Measurements from ENCODE around the gene OPRPN.

The OPRPN gene, protein sequence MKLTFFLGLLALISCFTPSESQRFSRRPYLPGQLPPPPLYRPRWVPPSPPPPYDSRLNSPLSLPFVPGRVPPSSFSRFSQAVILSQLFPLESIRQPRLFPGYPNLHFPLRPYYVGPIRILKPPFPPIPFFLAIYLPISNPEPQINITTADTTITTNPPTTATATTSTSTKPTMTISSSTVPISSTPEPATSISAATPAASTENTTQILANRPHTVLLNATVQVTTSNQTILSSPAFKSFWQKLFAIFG

DNA sequence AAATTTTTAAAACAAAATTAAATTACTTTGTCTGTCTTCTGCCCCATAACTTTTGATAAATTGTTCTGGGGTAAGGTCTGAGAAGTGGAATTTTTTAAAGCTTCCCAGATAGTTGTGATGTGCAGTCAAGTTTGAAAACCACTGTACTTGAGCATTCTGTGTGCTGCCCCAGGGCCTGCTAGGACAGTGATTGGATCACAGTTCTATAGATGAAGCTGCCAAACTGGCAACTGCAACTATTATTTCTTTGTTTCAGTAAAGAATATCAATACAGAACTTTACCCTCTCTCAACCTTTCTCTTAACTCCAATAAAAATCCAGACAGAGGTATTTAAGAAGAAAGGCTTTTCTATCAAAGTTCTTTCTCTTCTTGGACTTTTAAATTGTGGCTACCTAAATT, at the start of gene OPRPN:
OPRPN (plus strand) TSS at position 361 of the 400 bp plus-strand sequence. CDS start 1,346 bp downstream, outside the sequence.
- no peak for DNase-seq

DNA sequence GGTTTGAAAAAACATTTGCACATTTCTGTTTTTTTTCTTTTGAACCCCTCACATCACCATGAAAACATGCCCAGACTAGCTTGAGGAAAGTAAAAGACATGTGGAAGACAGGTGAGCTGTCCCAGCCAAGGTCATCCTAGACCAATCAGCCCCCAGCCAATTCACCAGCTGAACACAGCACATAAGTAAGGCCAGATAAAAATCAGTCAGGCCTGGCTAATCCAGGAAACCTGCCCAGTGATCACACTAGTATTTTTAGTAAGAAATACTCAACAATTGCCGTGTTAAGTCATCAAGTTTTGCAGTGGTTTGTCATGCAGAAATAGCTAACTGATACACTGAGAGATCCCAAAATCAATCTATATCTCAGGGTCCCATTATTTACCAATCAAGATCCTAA, 41.6 kb upstream of the OPRPN start:
- DNase-seq = no peak

DNA sequence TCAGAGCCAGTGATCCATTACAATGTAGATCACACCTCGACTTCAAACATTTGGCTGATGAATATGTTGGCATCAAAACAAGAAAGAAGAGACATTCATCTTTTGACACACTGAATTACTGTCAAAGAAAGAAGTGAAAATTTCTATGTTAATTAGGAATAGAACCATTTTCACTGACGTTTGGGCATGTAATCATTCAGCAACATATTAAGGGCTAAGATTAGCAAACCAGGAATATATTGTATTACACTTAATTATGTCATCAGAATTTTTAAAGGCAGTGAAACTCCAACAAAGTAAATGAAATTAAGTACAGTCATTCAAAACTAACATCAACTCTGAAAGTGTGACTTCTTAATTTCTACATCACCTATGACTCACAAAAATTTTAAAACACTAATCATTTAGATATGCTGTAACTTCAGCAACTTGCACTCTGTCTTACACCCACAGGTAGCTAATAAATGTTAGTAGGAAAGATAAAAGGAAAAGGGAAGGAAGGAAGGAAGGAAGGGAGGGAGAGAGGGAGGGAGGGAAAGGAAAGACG, 38.6 kb upstream of the OPRPN start:
- DNase-seq = no peak

DNA sequence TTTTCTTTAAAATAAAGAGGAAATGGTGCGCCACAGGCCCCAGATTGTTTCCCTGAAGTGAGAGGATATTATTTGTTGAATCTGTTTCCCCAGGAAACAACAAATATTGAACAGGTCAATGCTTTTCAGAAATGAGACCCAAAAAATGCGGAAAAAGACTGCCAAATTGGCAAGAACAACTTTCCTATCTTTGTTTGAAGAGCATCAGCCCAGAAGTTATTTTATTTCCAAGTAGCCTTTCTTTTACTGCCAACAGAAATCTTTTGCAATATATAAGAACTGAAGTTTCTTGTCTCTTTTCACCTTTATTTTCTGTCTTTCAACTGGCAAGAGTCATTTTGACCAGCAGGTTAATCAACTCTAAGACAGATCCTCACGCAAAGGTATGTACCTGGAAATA, 37.3 kb upstream of the OPRPN start, which contains the start of gene SMR3A:
SMR3A (plus strand) TSS at position 301 of the 400 bp plus-strand sequence. CDS start 1,356 bp downstream, outside the sequence.
- DNase-seq = no peak

DNA sequence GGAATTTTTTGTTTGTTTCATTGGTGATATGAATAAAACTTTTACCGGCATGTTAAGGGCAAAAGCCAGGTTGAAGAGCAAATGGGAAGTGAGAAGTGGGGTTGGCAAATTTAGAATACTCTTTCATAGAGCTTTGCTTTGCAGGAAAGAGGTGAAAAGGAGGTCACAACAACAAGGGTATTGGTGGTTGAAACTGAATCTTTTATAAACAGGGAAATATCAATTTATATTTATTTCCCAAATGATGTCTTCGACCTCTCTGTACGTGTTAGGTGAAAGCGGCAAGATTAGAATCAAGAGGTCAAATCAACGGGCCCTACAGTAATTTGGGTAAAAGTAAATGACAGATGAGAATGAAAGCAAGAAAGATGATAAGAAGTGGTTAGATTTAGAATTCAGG, 33.7 kb upstream of the OPRPN start:
- DNase-seq = no peak

DNA sequence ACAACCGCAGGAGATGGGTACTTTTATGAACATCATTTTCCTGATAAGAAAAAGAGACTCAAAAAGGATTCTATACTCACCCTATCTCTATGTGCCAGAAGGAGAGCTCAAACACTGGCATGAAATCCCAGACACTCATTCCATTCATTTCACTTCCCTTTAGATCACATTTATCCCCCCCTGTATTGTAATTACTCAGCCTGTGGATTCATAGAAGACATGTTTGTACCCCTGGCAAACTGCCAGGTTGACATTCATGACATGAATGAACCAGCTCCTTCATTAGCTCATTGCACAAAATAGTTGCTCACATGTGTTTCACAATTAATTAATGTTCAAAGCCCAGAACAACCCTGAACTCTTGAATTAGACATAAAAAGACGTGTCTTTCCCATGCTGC, 32.3 kb upstream of the OPRPN start:
- no peak for DNase-seq

DNA sequence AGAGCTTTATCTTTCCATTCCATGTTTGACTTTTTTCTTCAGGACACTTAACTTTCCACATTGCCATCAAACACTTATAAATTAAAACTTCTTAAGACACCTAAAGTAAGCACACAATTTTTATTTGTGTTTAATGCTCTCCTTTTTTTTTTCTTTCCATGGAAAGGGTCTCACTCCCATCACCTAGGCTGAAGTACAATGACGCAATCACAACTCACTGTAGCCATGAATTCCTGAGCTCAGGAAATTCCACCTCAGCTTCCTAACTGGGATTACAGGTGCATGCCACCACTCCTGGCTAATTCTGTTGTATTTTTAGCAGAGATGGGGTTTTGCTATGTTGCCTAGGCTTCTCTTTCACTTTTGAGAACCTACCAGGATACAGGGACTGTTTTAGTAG, 29.9 kb upstream of the OPRPN start:
- no peak for DNase-seq

DNA sequence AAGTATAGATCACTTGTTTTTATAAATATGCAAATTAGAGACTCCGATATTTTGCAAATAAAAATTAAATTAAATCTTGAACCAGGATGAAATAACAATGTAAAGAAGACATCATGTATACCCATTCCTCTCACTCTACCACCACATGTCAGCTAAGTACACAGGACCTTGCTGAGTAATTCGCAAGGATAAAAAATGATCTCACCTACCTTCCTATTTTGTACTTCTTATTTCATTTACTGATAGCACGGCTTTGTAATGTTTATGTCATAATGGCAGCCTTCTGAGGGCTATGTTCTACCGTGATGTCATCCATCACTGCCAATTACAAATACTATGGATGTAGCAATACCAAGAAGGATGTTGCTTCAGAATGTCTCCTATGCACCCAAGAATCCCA, 25.8 kb upstream of the OPRPN start:
- DNase-seq = no peak

DNA sequence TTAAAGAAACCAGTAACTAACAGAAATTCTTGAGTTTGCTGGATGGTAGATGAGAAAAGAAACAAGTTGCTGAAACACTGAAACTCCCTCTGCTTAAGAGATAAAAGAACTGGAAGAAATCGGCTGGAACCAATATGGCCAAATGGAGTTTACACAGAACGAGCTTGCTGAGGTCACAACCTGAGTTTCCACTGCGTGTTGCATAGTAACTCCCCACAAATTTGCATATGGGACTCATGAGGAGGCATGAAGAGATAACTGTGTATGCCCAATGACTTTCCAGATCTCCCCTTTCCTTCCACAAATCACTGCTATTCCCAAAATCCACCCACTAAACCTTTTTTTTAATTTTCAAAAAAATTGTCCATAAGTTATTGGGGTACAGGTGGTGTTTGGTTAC, 25.0 kb upstream of the OPRPN start:
- DNase-seq = no peak

DNA sequence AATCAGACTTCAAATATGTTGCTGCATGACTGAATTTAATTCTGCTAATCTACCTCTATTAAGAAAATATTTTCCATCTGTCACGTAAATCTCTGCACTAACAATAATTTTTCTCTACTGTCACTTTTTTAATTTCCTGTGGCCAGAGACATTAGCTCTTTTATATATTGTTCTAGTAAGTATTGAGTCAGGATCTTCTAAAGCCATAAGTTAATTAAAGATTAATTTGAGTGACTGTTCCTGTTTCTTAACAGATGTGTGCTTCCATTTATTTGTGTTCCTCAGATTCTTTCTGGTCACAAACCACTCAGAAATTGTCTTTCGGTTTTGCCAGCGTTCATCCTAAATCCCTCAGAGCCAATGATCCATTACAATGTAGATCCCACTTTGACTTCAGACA, 17.2 kb upstream of the OPRPN start:
- DNase-seq = no peak

DNA sequence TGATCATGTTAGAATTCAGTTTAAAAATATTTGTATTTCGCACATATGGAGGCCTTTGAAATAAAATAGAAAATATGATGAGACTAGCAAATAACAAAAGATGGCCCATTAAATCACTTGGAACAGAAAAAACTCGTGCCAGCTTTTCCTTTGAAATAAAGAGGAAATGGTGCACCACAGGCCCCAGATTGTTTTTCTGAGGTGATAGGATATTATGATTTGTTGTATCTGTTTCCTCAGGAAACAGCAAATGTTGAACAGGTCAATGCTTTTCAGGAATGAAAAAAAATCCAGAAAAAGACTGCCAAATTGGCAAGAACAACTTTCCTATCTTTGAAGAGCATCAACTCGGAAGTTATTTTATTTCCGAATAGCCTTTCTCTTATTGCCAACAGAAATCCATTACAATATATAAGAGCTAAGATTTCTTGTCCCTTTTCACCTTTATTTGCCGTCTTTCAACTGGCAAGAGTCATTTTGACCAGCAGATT, 15.0 kb upstream of the OPRPN start, which contains the start of gene SMR3B:
SMR3B (plus strand) TSS at position 441 of the 491 bp plus-strand sequence. CDS start 1,380 bp downstream, outside the sequence.
- DNase-seq = no peak

DNA sequence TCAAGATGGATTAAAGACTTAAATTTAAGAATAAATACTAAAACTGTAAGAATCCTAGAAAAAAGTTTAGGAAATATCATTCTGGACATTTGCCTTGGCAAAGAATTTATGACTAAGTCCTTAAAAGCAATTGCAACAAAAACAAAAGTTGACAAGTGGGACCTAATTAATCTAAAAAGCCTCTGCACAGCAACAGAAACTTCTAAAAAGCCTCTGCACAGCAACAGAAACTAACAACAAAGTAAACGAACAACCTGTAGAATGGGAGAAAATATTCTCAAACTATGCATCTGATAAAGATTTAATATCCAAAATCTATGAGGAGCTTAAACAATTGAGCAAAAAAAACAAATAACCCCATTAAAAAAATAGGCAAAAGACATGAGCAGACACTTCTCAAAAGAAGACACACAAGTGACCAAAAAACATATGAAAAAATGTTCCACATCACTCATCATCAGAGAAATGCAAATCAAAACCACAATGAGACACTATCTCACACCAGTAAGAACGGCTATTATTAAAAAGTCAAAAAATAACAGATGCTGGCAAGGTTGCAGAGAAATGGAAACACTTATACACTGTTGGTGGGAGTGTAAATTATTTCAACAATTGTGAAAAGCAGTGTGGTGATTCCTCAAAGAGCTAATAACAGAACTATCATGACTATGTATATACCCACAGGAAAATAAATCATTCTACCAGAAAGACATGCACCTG, 5.5 kb upstream of the OPRPN start:
- no peak for DNase-seq

DNA sequence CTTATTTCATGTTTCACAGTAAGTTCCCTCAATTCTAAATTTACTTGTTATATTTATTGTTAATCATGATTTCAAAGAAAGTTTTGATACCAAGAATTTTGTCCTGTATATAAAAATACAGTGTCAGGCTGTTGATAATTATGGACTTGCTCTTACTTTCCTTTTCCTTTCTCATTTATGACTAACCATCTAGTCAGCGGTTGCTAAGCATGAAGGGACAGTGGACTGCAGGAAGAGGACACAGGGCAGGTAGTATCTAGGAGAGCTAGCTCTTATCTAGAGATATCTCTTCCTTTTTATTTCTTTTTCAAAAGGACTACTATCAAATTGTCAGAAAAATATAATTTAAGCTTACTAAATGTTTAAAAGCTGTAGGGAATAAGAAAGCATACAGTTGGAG, 1.6 kb downstream of the OPRPN start:
- DNase-seq = no peak

DNA sequence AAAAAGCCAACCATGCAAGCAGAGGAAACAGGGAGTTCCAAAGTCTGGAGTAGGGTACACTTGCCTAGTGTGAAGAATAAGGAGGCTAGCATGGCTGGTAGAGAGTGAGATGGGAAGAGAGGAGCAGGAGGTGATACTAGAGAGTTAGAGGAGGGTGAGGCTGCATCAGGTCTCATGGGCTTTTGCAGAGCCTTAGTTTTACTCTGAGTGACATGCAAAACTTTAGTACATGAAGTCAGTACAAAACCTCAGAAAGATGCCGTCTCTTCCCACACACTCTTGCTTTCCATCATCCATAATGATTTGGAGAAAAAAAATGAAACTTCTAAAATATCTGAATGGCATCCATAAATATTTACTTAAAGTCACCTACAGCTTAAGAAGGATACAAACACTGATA, 5.0 kb downstream of the OPRPN start:
- no peak for DNase-seq

DNA sequence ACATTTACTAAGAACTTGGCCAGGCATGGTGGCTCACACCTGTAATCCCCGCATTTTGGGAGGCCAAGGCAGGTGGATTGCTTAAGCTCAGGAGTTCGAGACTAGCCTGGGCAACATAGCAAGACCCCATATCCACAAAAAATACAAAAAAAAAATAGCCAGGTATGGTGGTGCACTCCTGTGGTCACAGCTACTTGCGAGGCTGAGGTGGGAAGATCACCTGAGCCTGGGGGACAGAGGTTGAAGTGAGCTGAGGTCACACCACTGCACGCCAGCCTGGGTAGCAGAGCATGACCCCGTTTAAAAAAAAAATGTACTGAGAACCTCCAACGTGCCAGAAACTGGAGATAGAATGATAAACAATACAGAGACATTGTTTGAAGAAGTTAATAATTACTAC, 8.0 kb downstream of the OPRPN start:
- no peak for DNase-seq

DNA sequence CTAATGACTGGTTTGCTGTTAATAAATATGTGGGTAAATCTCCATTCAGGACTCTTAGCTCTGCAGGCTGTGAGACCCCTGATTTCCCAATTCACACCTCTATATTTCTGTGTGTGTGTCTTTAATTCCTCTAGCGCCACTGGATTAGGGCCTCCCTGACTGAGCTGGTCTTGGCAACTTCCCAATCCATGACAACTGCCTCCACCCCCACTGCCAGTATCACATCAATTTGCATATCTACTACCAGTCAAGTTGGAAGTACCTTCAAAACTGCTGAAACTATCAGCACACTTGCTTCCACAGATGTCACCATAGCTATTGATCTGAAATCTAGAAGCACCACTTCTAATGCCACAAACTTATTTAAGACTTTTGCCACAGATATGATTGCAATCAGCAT, 27.6 kb downstream of the OPRPN start:
- DNase-seq = no peak

DNA sequence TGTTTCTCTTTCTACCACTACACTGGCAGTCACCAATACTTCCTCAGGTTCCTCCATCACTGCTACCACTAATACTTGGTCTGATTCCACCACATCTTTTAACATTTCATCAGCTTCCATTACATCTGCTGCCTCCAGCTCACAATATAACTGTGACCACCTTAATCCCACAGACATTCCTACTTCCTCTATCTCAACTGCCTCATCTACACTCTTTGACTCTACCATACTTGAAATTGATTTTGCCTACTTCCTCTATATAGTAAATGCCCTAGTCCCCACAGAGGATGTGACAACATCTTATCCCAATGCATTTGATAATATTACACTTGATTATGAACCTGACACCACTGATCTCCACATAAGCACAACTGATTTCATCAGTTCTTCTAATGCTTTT, 29.0 kb downstream of the OPRPN start:
- no peak for DNase-seq

DNA sequence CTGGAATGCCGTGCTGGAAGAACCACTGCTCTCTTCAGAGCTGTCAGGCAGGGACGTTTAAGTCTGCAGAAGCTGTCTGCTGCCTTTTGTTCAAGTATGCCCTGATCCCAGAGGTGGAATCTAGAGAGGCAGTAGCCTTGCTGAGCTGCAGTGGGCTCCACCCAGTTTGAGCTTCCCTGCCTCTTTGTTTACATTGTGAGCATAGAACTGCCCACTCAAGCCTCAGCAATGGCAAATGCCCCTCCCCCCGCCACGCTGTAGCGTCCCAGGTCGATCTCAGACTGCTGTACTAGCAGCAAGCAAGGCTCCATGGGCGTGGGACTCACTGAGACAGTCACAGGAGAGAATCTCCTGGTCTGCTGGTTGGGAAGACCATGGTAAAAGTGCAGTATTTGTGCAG, 39.5 kb downstream of the OPRPN start:
- DNase-seq = no peak

DNA sequence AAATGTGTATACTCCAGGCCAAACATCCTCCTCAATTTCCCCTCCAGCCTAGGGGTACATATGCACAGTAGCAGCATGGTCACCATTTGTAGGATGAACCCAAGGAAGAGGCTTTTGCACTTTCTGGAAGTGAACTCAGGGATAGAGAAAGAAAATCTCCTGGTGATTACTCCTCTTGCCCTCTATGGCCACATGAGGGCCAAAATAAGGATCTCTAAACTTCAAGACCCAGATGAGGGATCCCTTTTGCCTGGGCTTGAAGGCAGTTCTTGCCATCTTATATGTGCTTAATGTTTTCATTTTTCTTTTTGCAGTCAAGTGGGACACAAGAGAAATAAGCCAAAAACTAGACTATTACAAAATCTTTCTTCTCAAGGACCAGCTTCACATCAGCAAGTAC, 44.7 kb downstream of the OPRPN start:
- no peak for DNase-seq

DNA sequence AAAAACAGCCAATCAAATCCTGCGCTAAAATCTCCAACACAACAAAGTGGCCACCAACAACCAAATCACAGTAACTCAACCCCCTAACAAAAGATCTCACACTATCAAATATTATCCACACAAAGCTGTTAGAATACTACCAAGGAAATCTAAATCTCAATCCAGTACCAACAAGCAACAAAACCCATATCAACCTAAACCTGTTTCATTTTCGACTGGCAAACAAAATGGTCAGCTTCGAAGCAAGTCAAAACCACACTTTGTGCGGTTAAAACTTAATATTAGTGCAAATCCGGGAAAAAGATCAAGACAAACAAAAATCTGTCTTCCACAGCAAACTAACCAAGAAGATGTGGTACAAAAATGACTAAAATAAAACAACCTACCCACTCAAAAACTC, 45.6 kb downstream of the OPRPN start:
- no peak for DNase-seq

DNA sequence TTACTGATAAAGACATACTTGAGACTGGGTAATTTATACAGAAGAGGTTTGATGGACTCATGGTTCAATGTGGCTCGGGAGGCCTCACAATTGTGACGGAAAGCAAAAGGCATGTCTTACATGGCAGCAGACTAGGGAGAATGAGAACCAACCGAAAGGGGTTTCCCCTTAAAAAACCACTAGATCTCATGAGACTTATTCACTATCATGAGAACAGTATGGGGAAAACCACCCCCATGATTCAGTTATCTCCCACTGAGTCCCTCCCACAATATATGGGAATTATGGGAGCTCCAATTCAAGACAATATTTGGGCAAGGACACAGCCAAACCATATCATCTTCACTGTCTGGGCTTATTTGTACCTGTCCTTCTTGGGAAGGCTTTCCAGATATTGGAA, 51.5 kb downstream of the OPRPN start:
- DNase-seq = no peak

DNA sequence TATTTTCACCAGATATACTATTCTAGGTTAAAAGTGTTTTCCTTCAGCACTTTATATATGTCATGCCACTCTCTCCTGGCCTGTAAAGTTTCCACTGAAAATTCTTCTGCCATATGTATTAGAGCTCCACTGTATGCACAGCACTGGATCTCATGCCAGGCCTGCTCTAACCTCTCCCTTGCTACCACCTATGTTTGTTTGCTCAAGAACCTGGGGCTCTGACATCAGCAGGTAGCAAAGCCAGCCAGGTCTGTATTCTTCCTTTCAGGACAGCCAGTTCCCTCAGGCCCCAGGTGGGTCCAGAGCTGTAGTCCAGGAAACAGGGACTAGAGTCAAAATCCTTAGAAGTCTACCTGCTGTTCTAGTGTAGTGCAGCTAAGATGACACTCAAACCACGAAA, 55.2 kb downstream of the OPRPN start:
- no peak for DNase-seq
